Measurements from ENCODE around the gene C1orf159.
"Not testable (repeated sequence)": the region's sequence is repeated elsewhere in the genome, so short reads cannot be mapped to it uniquely, and the experiment has no call there.

The C1orf159 gene

GRCh38 chr1:1116701-1117468 is 996 bp upstream of the C1orf159 start:
- peak; percentile 30 for DNase-seq

DNA sequence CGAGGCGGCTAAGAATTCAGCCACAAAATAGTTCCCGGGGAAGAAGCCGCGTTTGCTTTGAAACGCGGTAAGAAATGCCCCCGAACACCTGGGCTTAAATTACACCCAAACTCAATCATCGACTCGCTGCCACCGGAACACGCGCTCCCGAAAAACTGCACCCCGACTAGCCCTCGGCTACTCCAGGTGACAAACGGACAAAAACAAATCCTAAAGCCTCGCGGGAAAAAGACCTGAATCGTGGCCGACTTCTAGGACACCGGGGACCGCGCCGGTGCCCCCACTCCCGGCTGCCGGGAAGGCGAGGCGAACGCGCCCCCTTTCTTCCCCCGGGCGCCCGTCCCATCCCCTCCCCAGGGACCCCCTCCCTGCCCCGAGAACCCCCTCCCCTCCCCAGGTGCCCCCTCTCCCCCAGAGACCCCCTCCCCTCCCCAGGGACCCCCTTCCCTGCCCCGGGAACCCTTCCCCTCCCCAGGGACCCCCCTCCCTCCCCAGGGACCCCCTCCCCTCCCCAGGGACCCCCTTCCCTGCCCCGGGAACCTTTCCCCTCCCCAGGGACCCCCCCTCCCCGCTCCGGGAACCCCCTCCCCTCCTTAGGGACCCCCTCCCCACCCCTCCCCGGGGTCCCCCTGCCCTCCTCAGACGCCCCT is 628 bp downstream of the C1orf159 start:
- DNase-seq, result no peak

- DNase-seq, result no peak
These were observed 1.5 kb downstream of the C1orf159 start for GRCh38 chr1:1114431-1114830.

DNA sequence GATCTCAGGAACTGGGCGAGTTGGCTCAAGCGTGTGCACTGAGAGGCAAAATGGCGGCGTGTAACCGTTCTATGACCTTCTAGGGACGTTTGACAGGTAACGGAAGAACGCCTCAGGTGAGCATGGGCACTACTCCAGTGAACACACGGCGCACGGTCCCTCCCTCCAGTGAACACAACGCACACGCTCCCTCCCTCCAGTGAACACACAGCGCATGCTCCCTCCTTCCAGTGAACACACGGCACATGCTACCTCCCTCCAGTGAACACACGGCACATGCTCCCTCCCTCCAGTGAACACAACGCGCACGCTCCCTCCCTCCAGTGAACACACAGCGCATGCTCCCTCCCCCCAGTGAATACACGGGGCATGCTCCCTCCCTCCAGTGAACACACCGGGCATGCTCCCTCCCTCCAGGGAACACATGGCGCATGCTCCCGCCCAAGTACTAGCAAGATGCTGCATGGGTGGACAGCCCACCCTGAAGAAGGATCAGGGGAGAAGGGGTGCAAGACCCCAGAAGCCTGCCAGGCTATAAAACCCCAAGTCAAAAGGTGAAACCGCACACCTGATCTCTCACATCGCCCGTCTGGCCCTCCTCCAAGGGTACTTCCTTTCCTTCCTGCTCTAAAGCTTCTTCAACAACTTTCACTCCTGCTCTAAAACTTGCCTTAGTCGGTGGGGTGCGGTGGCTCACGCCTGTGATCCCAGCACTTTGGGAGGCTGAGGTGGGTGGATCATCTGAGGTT is 3.5 kb downstream of the C1orf159 start:
- DNase-seq, result no peak

GRCh38 chr1:1111516-1112236 is 4.2 kb downstream of the C1orf159 start:
- no peak for DNase-seq

DNA sequence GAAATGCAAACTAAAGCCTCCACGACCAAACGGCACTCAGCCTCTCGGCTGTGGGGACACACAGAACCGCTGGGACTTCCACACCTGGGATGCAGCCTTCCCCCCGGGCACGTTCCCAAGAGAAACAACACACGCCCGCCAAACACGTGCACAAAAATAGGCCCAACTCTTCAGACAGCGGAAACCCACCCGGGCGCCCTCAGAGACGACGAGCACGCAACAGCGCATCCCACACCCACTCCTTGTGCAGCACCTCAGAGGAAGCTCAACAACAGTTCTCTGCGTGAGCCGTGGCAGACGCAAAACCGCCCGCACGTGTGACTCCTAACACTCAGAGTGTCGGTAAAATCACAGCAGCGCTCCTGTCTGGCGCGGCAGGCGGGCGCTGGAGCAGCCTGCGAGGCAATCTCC is 5.3 kb downstream of the C1orf159 start:
- no peak for DNase-seq

DNA sequence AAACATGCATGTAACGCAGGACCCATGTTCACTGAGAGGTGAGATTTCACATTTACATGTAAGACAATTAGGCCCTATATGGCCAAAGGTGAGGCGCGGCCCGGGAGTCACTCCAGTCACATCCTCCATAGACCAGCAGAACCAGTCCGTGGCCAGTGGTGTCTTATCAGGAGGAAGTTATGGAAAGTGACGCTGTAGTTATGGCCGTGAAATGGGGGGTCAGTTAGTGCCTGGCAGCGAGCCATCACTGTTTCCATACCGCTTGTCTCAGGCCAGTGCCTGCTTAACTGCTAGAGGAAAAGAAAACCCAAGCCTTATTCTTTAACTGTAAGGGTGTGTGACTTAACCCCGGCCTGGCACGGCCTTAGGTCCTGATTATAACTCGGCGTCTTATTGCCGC is 6.1 kb downstream of the C1orf159 start:
- DNase-seq, result no peak

DNA sequence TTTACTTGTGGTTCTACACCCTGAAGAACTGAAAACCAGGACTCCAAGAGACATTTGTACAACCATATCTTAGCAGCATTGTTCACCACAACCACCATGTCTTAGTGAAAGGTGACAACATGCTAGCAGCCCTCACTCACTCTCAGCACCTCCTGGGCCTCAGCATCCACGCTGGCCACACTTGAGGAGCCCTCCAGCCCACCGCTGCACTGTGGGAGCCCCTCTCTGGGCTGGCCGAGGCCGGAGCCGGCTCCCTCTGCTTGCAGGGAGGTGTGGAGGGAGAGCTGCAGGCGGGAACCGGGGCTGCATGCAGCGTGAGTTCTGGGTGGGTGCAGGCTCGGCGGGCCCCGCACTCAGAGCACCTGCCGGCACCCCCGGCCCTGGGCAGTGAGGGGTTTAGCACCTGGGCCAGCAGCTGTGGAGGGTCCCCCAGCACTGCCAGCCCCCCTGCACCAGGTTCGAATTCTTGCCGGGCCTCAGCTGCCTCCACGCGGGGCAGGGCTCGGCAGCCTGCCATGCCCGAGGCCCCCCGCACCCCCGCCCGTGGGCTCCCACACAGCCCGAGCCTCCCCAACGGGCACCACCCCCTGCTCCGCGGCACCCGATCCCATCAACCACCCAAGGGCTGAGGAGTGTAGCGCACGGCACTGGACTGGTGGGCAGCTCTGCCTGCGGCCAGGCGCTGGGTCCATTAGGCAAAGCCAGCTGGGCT is 9.2 kb downstream of the C1orf159 start:
- DNase-seq, result no peak

DNA sequence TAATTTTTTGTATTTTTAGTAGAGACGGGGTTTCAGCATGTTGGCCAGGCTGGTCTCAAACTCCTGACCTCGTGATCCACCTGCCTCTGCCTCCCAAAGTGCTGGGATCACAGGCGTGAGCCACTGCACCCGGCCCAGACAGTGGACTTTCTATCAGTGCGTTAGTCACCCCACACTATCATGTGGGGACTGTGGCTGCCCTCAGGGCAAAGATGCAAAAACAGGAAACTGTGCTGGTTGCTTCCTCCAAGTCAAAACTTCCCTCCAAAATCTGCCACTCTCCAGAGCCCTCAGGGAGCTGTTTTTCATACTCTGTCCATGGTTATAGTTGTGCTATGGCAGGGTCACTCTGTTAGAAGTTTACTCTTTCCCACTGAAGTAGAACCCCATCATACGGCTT is 11.7 kb downstream of the C1orf159 start:
- not testable (repeated sequence) for DNase-seq

DNA sequence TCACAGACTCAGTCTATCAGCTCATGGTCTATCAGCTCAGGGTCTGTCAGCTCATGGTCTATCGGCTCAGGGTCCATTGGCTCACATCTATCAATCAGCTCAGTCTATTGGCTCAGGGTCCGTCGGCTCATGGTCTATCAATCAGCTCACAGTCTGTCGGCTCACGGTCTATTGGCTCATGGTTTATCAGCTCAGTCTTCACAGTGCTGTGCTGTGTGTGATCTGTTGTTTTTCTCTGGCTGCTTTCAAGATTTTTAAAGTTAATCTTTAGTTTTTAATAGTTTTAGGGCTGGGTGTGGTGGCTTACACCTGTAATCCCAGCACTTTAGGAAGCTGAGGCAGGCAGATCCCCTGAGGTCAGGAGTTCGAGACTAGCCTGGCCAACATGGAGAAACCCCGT is 14.4 kb downstream of the C1orf159 start:
- DNase-seq, result no peak

- DNase-seq, result no peak
These were observed 15.6 kb downstream of the C1orf159 start for GRCh38 chr1:1100296-1100695.

- DNase-seq, result no peak
These were observed 16.2 kb downstream of the C1orf159 start for GRCh38 chr1:1099506-1100183.

DNA sequence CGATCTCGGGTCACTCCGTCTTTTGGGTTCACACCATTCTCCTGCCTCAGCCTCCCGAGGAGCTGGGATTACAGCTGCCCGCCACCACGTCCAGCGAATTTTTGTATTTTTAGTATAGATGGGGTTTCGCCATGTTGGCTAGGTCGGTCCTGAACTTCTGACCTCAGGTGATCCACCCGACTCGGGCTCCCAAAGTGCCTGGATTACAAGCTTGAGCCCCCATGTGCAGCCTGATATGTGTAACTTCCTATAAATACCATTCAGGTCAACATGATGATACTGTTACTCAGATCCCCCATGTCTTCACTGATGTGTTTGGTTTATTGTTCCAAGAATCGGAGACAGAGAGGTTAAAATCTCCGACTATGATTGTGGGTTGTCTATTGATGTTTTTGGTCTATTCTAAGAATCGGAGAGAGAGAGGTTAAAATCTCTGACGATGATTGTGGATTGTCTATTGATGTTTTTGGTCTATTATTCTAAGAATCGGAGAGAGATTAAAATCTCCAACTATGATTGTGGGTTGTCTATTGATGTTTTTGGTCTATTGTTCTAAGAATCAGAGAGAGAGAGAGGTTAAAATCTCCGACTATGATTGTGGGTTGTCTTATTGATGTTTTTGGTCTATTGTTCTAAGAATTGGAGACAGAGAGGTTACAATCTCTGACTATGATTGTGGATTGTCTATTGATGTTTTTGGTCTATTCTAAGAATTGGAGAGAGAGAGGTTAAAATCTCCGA is 17.0 kb downstream of the C1orf159 start:
- peak; percentile 51 for DNase-seq

DNA sequence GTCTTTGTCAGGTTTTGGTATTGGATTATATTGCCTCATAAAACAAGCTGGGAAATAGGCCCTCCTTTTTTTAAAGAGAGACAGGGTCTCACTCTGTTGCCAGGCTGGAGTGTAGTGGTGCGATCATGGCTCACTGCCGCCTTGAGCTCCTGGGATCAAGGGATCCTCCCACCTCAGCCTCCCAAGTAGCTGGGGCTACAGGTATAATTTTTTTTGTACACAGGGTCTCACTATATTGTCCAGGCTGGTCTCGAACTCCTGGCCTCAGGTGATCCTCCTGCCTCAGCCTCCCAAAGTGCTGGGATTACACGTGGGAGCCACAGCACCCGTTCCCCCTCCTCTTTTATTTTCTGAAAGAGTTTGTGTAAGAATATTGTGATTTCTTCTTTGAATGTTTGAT is 19.8 kb downstream of the C1orf159 start:
- DNase-seq, result not testable (repeated sequence)

GRCh38 chr1:1094981-1095380 is 20.9 kb downstream of the C1orf159 start:
- DNase-seq, result no peak

DNA sequence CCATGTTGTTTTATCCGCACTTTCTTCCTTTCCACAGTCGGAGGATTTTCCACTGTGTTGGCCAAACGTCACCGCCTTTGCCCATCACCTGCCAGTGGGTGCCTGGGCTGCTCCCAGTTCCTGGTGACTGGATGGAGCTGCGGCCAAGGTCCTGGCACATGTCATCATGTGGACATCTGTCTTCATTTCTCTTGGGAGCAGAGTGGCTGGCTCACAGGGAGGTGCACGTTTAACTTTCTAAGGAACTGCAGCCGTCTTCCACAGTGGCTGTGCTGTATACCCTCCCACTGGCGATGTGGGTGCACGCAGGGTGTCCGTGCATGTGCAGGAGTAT is 22.3 kb downstream of the C1orf159 start:
- DNase-seq, result no peak

DNA sequence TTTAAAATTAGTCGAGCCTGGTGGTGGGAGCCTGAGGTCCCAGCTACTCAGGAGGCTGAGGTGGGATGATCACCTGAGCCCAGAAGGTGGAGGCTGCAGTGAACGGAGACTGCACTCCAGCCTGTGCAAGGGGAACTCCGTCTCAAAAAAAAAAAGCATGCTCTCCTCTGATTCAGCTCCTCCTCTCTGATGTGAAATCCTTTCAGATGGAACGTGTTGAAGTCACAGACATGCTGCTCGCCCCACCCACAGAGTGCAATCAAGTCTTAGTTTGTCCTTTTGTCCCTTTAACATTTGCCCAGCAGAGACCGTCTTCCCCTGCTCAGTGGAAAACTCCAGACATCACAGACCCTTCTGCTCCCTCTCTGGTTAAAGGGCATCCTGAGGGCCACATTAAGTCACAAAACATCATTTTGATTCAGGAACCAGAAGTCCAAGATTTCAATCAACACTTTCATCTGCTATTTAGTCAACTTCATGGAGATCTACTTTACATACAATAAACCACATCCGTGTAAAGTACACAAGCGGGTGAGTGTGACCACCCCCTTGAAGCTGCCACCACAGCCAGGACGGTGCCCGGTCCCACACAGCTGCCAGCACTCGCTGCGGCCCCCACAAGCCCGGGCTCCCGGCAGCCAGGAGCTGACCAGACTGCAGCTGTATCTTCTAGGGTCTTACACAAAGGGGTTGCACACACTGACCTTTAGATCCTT is 22.8 kb downstream of the C1orf159 start:
- DNase-seq, result no peak

DNA sequence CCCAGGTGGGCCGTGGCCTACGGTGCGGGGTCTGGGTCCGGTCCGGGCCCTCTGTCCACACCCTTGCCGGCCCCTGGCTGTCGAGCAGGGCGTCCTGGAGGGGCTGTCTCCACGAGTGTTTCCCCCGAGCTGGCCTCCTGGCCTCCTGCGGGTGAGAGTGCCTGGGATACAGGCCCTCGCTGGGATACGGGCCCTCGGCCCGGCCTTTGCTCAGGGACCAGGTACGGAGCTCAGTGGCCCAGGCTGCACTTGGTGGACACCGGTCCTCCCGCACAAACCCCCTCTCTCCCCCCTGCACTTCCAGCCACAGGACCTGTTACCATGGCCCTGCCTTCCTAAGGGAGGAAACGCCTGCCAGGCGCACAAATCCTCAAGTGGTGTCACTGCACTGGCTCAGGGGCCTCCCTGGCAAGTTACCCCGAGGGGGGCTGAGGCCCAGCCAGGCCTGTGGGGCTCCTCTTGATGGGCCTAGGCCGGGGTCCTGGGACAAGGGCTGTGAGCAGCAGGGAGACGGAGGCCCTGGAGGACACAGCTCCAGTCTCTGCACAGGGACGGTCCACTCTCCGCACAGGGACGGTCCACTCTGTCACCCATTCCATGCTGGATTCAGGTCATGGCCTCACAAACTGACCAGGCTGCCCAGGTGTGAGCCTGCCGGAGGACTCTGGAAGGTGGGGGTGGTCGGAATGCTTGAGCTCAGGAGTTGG is 23.6 kb downstream of the C1orf159 start:
- no peak for DNase-seq

DNA sequence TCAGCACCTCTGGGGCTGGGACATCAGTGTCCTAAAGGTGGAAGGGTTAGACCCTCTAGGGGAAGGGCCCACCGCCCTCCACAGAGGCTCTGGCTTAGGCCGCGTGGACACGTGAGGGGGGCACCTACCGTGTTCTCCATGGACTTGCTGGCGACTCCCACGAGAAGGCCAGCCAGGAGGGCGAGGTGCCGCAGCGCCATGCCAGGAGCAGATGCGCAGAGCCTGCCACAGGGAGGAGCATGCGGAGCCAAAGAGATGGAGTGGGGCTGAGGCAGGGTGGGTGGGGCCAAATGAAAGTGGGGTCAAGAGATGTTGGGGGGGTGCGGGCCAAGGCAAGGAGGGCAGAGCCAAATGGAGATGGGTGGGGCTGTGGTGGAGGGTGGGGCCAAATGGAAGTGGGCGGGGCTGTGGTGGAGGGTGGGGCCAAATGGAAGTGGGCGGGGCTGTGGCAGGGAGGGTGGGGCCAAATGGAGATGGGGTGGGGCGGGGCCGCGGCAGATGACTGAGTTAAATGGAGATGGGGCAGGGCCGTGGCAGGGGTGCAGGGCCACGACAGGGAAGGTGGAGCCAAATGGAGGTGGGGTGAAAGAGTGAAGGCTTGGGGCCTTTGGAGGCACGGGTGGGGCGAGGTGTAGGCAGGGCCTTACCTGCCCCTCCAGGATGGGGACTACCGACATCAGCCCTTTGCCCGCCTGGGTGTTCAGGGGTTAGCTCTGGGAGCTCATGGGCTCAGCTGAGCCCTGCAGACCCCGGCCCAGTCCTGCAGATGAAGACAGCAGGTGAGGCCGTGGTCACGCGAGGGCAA is 24.3 kb downstream of the C1orf159 start:
- no peak for DNase-seq
